D721Med (cell line): ENCODE results near the gene COL23A1.
A peak's percentile ranks its signal among the peaks of the same experiment; 100 is the strongest.

Experiments
- DNase-seq: peaks from one replicate; pipeline ENCODE4 v3.0.0; 2011; ENCODE audit warnings: low spot score; ENCODE audit not compliant: insufficient read length
- FAIRE-seq: peaks from 2 replicates; lab custom pipeline; 2011; peaks lifted over from hg19 to GRCh38; lab: Jason Lieb, UNC
- TF ChIP-seq, protein P1 (sequence below): IDR thresholded peaks from 2 replicates; pipeline ENCODE4 v1.5.1; 2012; ENCODE audit warnings: mild to moderate bottlenecking, control low read depth; ENCODE audit not compliant: insufficient read depth; ENCODE audit errors: missing control alignments

COL23A1 gene

DNA sequence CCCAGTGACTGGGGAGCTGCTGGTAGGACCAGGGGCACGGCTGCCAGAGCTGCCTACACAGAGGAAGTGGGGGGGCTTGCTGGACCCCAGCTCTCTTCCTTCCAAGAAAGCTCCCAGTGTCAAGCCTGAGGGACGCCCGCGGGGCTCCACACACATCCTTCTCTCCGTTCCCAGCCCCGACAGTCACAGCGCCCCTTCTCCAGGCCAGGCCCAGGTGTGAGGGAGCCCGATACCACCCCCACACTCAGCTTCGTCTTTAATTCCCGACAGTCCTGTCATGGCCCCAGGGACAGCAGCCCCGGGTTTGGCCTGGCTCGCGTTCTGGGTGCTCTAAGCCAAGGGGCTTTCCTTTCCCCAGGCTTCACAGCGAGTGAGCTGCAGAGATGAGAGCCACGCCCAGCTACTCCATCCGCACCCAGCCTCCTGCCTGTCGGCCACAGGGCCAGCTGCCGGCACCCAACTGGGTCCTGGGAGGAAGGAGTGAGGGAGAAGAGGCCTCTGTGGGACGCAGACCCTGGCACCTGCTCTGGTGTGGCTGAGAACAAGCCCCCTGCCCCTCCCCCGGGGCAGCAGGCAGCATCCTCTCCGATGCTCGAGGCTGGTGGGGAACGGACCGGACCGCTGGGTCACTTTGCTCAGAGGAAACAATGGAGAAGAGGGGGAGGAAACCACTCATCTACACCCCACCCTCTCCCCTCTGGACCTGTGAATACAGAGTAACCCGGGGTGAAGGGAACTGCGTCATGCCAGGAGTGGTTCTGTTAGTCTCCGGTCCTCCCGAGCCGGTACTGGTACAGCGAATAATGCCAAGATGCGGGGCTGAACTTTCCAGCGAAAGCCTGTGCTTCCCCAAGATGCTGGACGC is 303.7 kb downstream of the COL23A1 start:
- TF ChIP-seq, protein P1, sequence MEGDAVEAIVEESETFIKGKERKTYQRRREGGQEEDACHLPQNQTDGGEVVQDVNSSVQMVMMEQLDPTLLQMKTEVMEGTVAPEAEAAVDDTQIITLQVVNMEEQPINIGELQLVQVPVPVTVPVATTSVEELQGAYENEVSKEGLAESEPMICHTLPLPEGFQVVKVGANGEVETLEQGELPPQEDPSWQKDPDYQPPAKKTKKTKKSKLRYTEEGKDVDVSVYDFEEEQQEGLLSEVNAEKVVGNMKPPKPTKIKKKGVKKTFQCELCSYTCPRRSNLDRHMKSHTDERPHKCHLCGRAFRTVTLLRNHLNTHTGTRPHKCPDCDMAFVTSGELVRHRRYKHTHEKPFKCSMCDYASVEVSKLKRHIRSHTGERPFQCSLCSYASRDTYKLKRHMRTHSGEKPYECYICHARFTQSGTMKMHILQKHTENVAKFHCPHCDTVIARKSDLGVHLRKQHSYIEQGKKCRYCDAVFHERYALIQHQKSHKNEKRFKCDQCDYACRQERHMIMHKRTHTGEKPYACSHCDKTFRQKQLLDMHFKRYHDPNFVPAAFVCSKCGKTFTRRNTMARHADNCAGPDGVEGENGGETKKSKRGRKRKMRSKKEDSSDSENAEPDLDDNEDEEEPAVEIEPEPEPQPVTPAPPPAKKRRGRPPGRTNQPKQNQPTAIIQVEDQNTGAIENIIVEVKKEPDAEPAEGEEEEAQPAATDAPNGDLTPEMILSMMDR, result no peak
- FAIRE-seq (no peak), DNase-seq (no peak)

DNA sequence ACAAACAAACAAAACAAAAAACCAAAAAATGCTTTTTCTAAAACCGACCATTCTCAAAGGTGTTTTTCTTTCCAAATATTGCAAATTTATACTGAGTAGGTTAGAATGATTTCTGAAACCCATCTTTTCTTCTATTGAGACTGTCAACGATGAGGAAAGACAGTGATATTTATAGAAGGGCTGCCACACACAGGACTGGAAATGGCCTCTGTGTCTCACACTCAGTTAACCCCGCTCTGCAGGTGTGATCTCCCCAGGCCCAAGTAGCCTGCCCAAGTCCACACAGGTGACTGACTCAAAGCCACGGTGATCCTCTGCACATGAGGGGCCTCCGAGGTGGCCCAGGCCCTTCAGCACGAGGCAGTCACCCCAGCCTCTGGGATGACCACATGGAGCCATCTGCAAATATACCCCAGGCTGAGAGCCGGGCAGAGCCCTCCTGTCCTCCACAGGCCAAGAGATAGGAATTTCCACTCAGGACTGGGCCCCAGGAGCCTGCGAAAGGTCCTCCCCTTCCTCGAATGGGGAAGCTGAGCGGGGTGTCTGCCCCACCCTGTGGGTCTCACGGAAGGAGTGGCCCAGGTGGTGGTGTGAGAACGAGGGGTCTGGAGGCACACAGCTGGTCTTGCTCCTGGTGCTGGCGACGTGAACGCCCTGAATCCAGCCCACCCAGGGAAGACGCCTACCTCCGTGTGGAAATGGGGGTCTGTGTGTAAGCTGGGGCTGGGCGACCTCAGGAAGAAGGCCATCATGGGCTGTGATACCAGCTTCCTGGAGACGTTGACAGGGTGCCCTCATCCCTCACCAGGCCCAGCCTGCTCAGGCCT is 304.6 kb downstream of the COL23A1 start:
- FAIRE-seq (no peak), DNase-seq (no peak)

DNA sequence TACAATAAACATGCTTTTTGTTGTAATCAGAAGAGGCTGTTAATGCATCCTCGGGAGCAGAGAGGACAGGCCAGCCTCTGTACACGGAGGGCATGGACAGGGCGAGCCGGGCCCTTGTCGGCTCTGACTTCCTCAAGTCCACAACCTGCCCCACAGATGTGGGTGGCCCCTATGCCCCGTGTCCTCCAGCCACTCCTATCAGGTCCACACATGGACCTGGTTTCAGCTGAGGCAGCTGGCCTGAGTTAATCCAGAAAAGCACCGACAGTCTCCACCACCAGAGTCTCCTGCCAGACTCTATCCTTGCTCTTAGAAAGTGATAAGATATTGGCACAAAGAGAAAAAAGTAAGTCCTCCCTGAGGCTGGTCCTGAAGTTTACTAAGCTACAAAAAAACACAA is 305.2 kb downstream of the COL23A1 start:
- TF ChIP-seq, protein P1, result no peak
- DNase-seq (no peak), FAIRE-seq (no peak)

More for the DNA sequence above, 304.6 kb downstream of the COL23A1 start:
- TF ChIP-seq, protein P1, result no peak

DNA sequence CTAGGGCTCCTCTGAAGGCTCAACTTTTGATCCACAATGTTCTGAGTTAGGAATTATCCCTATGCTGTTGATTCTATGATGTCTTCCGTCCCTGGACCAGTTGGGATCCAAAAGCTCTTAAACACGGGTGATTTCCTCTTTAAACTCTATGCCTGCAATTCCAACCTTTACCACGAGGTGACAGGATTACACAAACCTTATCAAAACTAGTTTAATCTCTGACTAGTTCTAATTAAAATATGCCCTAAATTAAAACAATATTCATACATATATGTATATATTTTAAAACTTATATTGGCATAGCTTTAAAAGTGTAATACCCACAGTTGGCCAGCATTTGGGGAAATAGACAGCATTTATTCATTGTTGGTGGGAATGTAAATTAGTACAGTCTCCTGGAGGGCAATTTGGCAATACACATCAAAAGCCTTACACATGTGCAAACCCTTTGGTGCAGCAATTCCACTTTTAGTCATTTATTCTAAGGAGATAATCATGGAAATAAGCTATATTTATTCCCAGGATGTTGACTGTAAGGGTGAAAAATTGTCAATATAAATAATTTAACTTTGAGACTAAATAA is 306.0 kb downstream of the COL23A1 start:
- TF ChIP-seq, protein P1, result peak; percentile 44
- FAIRE-seq (no peak), DNase-seq (no peak)

DNA sequence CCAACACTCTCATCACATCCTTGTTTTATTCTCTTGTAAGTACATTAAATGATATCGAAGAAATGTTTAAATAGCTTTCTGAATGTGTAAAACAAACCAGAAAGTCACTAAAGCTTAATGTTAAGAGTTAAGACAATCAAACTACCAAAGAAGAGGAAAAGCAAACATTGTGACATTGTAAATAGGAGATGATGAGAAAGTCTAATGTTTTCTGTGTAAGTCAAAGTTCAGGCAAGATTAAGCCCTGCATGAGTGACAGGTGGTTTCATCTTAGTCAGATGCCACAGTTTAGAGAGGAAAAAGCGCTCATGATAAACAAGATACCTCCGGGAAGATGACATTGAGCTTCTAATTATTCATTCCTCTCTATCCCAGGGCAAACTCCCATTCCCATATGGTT is 306.7 kb downstream of the COL23A1 start:
- TF ChIP-seq, protein P1, result no peak
- no peak for DNase-seq
- FAIRE-seq, result no peak

DNA sequence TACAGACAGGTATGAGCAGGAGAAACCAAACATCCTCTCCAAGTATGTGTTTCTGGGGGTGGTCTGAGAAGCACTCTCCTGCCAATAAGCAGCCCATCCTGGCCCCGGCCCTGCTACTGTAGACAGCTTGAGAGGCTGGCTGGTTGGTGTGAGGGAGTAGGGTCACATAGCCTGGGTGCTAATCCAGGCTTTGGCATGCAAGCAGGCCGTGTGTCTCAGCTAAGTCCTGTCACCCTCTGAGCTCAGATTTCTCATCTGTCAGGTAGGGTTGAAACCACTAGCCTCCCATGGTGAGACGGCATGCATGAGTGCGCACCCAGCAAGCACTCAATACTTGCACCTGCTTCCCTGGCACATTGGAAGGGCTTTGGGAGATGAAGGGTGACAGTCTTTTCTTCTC is 307.8 kb downstream of the COL23A1 start:
- no peak for DNase-seq
- FAIRE-seq, result no peak
- TF ChIP-seq, protein P1, result no peak
